ENCODE results near the gene SORBS2.

Gene SORBS2

DNA sequence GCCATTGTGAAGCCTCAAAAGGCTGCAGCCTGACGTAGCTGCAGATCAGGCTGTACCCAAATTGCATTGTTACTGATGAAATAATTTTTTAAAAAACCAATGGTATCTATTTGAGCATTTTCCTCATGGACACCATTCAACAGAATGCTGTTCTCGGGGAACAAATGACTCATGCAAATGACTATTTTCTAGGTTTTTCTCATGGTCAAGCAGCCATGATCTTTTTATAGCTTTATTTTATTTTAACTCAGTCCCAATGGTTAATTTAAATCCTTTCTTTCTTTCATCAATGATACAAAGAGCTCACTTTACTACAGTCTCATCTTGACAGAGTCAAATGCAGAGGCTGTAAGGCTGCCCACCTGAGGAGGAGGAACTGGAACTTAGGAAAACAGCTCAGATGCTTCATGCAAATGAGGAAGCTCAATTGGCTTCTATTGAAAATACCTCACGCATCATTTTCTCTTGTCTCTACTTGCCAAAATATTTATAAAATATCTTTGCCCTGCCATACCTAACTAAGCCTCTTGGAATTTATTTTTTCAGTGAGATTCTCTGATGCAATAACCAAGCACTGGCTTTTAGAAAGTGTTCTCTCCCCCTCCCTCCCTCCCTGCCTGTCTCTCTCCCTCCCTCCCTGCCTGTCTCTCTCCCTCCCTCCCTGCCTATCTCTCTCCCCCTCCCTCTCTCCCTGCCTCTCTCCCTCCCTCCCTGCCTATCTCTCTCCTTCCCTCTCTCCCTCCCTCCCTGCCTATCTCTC, 81.0 kb downstream of the SORBS2 start:
- Histone ChIP-seq H3K4me3 (ENCODE audit: low read depth in 1 of 2, low read length in 2 of 2) (no peak overlapping the region), H3K4me1 (ENCODE audit: insufficient read depth, low read length) (peaks cover 45% of the 10 kb centered on the region), H3K36me3 (ENCODE audit: insufficient read depth, low read length) (no peaks in the 10 kb centered on the region), H3K9me3 (ENCODE audit: low read length) (no peaks in the 10 kb centered on the region), H3K9ac (ENCODE audit: low read length) (no peak overlapping the region), H3K27me3 (ENCODE audit: control insufficient read depth in 1 of 2, insufficient read depth in 2 of 2, low read length in 2 of 2) (no peaks in the 10 kb centered on the region), H3K27ac (ENCODE audit: low read depth, low read length) (peak overlapping the region; percentile 35)

DNA sequence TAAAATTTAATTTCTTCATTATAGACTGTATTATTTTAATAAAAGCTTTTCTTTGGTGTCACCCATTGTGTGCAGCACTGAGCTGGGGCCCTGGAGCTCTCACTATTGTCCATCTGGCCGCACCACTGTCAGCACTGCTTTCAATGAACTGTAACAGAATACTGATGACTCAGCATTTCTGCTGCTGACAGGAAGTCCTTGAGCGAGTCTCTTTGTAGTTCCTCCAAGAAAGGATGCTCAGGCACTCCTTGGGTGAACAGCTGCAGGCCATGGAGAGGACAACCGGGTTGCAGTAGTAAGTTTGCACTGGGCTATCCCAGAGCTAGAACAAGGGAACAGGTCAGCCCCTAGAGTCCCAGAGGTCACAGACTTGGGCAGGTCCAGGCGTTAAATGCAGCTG, 81.6 kb downstream of the SORBS2 start:
- H3K27ac ChIP-seq (ENCODE audit: low read depth, low read length), result peak overlapping the region; percentile 35
- peaks cover 45% of the 10 kb centered on the region for H3K4me1 ChIP-seq (ENCODE audit: insufficient read depth, low read length)

DNA sequence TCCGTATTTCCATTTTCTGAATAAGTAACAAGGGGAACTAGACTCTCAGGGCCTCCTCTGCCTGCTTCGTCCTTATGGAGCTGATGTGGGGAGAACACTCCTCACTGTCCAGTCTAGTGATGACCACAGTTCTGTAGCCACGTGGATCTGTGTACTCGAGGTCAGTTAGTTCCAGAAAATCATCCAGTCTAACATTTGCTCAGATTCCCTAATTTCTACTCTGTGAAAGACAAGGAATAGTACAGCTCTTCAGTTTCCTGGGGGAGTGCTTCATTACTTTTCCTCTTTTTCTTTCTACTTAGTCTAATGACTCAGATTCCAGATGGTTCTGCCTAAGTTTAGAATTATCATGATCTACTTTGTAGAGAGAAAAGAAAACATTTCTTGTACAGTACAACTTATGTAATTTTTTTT, 82.6 kb downstream of the SORBS2 start:
- Histone ChIP-seq H3K36me3 (ENCODE audit: insufficient read depth, low read length) (no peaks in the 10 kb centered on the region), H3K9me3 (ENCODE audit: low read length) (no peaks in the 10 kb centered on the region), H3K9ac (ENCODE audit: low read length) (no peak overlapping the region), H3K27ac (ENCODE audit: low read depth, low read length) (no peak overlapping the region), H3K4me3 (ENCODE audit: low read depth in 1 of 2, low read length in 2 of 2) (no peak overlapping the region), H3K27me3 (ENCODE audit: control insufficient read depth in 1 of 2, insufficient read depth in 2 of 2, low read length in 2 of 2) (no peaks in the 10 kb centered on the region), H3K4me1 (ENCODE audit: insufficient read depth, low read length) (peaks cover 41% of the 10 kb centered on the region)

More for the DNA sequence above, 81.6 kb downstream of the SORBS2 start:
- Histone ChIP-seq H3K36me3 (ENCODE audit: insufficient read depth, low read length) (no peaks in the 10 kb centered on the region), H3K9ac (ENCODE audit: low read length) (no peak overlapping the region), H3K27me3 (ENCODE audit: control insufficient read depth in 1 of 2, insufficient read depth in 2 of 2, low read length in 2 of 2) (no peaks in the 10 kb centered on the region), H3K9me3 (ENCODE audit: low read length) (no peaks in the 10 kb centered on the region), H3K4me3 (ENCODE audit: low read depth in 1 of 2, low read length in 2 of 2) (no peak overlapping the region)

DNA sequence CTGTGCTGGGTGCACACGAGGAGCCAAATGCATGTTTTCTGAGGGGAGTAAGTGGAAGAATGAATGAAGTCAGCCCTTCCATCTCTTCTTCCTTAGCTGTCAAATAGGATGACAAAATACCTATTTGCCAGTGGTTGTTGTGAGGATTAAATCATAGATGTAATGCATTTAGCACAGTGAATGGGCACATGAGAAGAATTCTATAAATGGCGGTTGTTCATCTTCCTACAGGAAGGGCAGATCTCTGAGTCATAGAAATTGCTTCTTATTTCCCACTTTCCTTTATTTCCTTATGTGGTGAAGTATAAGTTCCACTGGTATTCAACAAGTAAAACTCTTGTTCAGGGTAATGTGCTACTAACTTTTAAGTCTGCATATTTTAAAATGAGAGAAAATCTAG, 83.1 kb downstream of the SORBS2 start:
- Histone ChIP-seq H3K4me3 (ENCODE audit: low read depth in 1 of 2, low read length in 2 of 2) (no peak overlapping the region), H3K4me1 (ENCODE audit: insufficient read depth, low read length) (peaks cover 42% of the 10 kb centered on the region), H3K9me3 (ENCODE audit: low read length) (no peaks in the 10 kb centered on the region), H3K36me3 (ENCODE audit: insufficient read depth, low read length) (no peaks in the 10 kb centered on the region), H3K27ac (ENCODE audit: low read depth, low read length) (peak overlapping the region; percentile 27), H3K27me3 (ENCODE audit: control insufficient read depth in 1 of 2, insufficient read depth in 2 of 2, low read length in 2 of 2) (no peaks in the 10 kb centered on the region), H3K9ac (ENCODE audit: low read length) (no peak overlapping the region)

DNA sequence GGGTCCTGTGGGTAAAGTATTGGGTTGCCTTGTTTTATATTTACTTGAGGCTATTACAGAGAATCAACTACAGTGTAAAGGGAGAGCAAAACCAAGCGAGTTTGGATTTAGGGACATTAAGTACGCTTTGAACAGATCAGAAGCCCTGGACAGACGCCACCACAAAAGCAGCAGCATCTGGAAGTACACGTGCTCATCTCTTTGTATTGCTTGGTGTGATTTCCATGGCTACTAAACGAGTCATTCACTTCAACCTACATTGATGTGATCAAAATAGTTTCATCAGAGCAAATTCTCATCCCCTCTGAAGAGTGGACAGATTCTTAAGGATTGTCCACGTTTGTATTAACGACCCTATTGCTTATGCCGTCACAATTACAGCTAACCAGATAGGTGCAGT, 85.1 kb downstream of the SORBS2 start:
- no peak overlapping the region for H3K4me3 ChIP-seq (ENCODE audit: low read depth in 1 of 2, low read length in 2 of 2)
- peak overlapping the region; percentile 20 for H3K27ac ChIP-seq (ENCODE audit: low read depth, low read length)
- peaks cover 50% of the 10 kb centered on the region for H3K4me1 ChIP-seq (ENCODE audit: insufficient read depth, low read length)

DNA sequence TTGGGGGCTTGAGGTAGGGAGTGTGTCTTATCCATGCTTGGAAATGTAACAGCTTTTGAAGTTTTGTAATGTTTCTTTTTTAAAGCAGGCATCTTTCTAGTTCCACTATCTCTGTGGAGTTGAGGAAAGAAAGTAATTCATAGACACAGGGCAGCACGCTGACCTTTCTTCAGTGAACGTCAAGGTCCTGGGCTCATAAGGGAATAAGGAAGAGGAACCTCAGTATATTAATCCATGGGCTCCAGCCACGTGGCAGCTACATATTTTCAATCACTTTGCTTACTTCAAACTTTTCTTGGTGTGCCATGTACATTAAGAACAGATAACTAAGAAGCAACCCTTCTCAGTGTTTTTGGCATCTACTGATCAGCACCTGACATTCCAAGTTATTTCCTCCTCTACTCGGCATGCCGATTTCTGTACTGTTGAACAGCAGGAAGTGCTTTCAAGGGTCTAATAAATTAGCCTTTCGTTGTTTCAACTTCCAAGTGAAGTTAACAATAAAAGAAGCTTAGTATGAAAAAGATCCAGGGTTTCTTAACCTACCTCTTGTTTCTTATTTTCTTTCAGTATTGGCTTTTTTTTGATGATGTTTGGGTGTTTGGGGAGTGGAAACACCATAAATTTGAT, 88.2 kb downstream of the SORBS2 start:
- Histone ChIP-seq H3K36me3 (ENCODE audit: insufficient read depth, low read length) (no peaks in the 10 kb centered on the region), H3K27ac (ENCODE audit: low read depth, low read length) (peak overlapping the region; percentile 12), H3K4me3 (ENCODE audit: low read depth in 1 of 2, low read length in 2 of 2) (peak overlapping the region in 1 of 2 donors; percentile 6), H3K27me3 (ENCODE audit: control insufficient read depth in 1 of 2, insufficient read depth in 2 of 2, low read length in 2 of 2) (no peaks in the 10 kb centered on the region), H3K4me1 (ENCODE audit: insufficient read depth, low read length) (peaks cover 52% of the 10 kb centered on the region), H3K9ac (ENCODE audit: low read length) (no peak overlapping the region), H3K9me3 (ENCODE audit: low read length) (no peaks in the 10 kb centered on the region)

More for the DNA sequence above, 85.1 kb downstream of the SORBS2 start:
- H3K27me3 ChIP-seq (ENCODE audit: control insufficient read depth in 1 of 2, insufficient read depth in 2 of 2, low read length in 2 of 2), result no peaks in the 10 kb centered on the region
- H3K9ac ChIP-seq (ENCODE audit: low read length), result no peak overlapping the region
- H3K9me3 ChIP-seq (ENCODE audit: low read length), result no peaks in the 10 kb centered on the region
- no peaks in the 10 kb centered on the region for H3K36me3 ChIP-seq (ENCODE audit: insufficient read depth, low read length)

DNA sequence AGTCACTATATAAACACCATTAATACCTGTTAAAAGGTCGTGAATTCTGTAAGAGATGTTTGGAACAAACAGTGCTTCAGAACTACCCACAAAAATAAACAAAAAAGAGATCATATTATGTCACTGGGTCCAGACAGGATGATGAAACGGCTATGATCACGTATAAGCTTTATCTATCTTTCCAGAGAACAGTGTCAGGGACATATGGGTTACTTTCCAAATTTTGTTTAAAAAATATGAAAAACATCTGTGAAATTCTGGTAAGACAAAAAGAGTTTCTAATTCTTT, 90.0 kb downstream of the SORBS2 start:
- H3K36me3 ChIP-seq (ENCODE audit: insufficient read depth, low read length), result no peaks in the 10 kb centered on the region
- H3K27me3 ChIP-seq (ENCODE audit: control insufficient read depth in 1 of 2, insufficient read depth in 2 of 2, low read length in 2 of 2), result no peaks in the 10 kb centered on the region
- H3K4me3 ChIP-seq (ENCODE audit: low read depth in 1 of 2, low read length in 2 of 2), result no peak overlapping the region
- H3K27ac ChIP-seq (ENCODE audit: low read depth, low read length), result peak overlapping the region; percentile 68
- H3K4me1 ChIP-seq (ENCODE audit: insufficient read depth, low read length), result peaks cover 44% of the 10 kb centered on the region
- no peaks in the 10 kb centered on the region for H3K9me3 ChIP-seq (ENCODE audit: low read length)
- H3K9ac ChIP-seq (ENCODE audit: low read length), result no peak overlapping the region

DNA sequence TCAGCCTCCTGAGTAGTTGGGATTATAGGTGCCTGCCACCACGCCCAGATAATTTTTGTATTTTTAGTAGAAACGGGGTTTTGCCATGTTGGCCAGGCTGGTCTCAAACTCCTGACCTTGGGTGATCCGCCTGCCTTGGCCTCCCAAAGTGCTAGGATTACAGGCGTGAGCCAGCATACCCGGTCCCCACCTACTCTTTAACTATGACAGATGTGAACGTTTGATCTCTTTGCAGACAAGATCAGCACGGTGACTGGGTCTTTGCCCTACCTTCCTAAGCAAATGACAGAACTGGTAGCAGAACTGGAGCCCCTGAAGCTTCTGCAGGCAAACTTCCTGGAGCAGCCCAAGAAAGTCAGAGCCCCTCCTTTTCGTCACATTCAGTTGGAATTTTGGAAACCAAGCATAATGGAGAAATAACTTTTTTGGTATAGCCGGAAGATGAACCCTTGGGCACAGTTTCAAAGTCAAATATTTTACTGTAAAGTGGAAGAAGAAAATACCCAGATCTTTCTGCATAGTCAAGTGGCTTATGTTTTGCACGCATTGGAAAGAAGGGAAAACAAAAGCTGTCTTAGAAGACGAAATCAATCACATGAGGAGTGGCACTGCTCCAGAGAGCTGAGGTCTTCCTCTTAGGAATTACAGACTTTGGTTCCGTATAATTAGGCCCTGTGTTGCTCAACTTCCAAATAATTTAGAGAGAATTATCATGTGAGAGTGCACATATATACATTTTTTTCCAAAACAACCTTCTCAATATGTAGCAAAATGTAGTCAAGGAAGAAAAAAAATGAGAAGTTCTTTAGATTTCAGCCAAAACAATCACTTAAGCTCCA, 90.6 kb downstream of the SORBS2 start:
- Histone ChIP-seq H3K27me3 (ENCODE audit: control insufficient read depth in 1 of 2, insufficient read depth in 2 of 2, low read length in 2 of 2) (no peaks in the 10 kb centered on the region), H3K4me3 (ENCODE audit: low read depth in 1 of 2, low read length in 2 of 2) (no peak overlapping the region), H3K9me3 (ENCODE audit: low read length) (no peaks in the 10 kb centered on the region), H3K36me3 (ENCODE audit: insufficient read depth, low read length) (no peaks in the 10 kb centered on the region), H3K27ac (ENCODE audit: low read depth, low read length) (peak overlapping the region; percentile 68), H3K9ac (ENCODE audit: low read length) (no peak overlapping the region), H3K4me1 (ENCODE audit: insufficient read depth, low read length) (peaks cover 39% of the 10 kb centered on the region)

DNA sequence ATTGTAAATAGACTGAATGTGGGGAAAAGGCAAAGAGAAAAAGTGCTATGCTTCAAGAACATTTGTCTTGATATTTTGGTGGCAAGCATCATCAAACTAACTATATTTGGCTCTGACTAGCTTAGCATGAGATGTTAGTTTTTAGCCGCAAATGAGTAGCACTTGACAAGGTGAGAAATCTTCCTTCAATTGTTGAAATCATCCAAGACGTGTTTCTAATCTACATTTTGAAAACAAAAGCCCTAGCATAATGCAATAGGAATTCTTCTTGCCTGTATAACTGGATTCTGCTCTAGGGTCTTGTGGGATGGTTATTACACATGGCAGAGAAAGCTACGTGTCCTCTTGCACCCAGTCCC, 92.5 kb downstream of the SORBS2 start:
- H3K36me3 ChIP-seq (ENCODE audit: insufficient read depth, low read length), result no peaks in the 10 kb centered on the region
- H3K4me3 ChIP-seq (ENCODE audit: low read depth in 1 of 2, low read length in 2 of 2), result no peak overlapping the region
- H3K27ac ChIP-seq (ENCODE audit: low read depth, low read length), result peak overlapping the region; percentile 57
- H3K4me1 ChIP-seq (ENCODE audit: insufficient read depth, low read length), result peaks cover 45% of the 10 kb centered on the region
- no peaks in the 10 kb centered on the region for H3K27me3 ChIP-seq (ENCODE audit: control insufficient read depth in 1 of 2, insufficient read depth in 2 of 2, low read length in 2 of 2)
- H3K9me3 ChIP-seq (ENCODE audit: low read length), result no peaks in the 10 kb centered on the region
- H3K9ac ChIP-seq (ENCODE audit: low read length), result no peak overlapping the region

DNA sequence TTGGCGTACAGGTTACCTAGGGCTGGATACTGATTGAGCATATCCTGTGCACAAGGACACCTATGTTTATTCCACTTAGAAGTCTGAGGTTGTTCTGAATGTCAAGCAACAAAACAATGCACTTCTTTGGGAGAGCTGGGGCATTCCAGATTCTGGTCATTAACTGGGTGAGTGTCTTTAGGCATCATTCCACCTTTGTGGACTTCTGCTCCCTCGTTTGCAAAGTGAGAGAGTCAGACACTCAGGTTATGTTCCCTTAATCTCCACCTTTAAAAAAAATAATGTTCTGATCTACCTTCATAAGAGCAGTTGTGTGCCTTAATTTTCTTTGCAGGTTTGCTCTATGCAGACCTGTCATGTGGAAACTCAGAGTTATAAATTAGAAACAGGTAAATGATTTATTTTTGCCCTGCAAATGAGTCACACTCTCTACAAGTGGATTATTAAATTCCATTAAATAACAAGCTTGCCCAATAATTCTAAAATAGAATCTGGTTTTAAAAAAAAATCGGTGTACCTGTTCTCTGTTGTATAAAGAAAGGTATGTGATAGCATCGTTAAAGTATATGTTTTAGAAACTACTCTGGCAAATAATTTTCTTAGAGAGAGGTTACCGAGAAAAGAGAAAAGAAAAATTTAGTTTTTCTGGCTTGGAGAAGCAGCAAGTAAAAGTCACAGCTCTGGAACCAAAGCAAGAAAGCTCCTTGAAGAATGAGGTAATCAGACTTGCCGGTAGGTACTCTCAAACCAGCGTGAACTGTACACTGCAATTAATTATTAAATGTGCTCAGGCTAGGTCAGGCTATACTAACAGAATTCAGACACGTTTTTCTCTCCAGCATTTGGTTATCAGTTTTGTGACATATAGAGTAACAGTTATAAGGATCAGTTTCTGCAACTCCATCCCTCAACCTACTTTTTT, 93.2 kb downstream of the SORBS2 start:
- Histone ChIP-seq H3K4me1 (ENCODE audit: insufficient read depth, low read length) (peaks cover 39% of the 10 kb centered on the region), H3K4me3 (ENCODE audit: low read depth in 1 of 2, low read length in 2 of 2) (no peak overlapping the region), H3K9ac (ENCODE audit: low read length) (no peak overlapping the region), H3K36me3 (ENCODE audit: insufficient read depth, low read length) (no peaks in the 10 kb centered on the region), H3K27me3 (ENCODE audit: control insufficient read depth in 1 of 2, insufficient read depth in 2 of 2, low read length in 2 of 2) (no peaks in the 10 kb centered on the region), H3K9me3 (ENCODE audit: low read length) (no peaks in the 10 kb centered on the region), H3K27ac (ENCODE audit: low read depth, low read length) (peak overlapping the region; percentile 57)

DNA sequence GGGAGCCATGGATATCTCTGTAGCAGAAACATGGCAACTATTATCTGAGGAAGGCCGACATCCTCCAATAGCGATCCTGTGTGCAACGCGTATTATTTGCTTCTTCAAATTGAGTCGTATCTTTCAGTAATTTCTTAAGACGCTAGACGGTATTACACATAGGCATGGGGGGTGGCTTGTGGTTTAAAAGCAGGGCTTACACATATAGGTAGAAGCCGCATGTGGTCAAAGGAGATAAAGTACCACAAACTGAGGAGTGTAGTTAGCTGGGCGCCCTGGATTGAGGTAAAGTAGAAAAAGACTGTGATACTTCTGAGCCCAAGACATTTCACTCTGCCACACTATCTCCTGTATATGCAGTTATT, 94.6 kb downstream of the SORBS2 start:
- Histone ChIP-seq H3K4me1 (ENCODE audit: insufficient read depth, low read length) (peaks cover 25% of the 10 kb centered on the region), H3K9ac (ENCODE audit: low read length) (no peak overlapping the region), H3K9me3 (ENCODE audit: low read length) (no peaks in the 10 kb centered on the region), H3K36me3 (ENCODE audit: insufficient read depth, low read length) (no peaks in the 10 kb centered on the region), H3K27ac (ENCODE audit: low read depth, low read length) (no peak overlapping the region), H3K27me3 (ENCODE audit: control insufficient read depth in 1 of 2, insufficient read depth in 2 of 2, low read length in 2 of 2) (no peaks in the 10 kb centered on the region), H3K4me3 (ENCODE audit: low read depth in 1 of 2, low read length in 2 of 2) (no peak overlapping the region)

Data from muscle layer of colon (tissue), 2 donors.